Vagina (tissue), 2 donors: Measurements from ENCODE around the gene PIKFYVE. TPM values are rescaled to one million over a fixed set of nuclear protein-coding genes. Genes with fewer than 3 reads are reported as not detected.
A peak's percentile ranks its signal among the peaks of the same experiment; 100 is the strongest.
"Not testable (repeated sequence)": the region's sequence is repeated elsewhere in the genome, so short reads cannot be mapped to it uniquely, and the experiment has no call there.

Experiments
- DNase-seq, 2 donors: peaks; one replicate each; pipeline ENCODE4 v3.0.0-alpha.2; 2017; ENCODE audit errors: extremely low spot score in 2 of 2
- H3K27ac ChIP-seq: fragments of 200-600 bp; sonication (generic); one replicate; pipeline ENCODE4 v1.5.1; 2019
- H3K27me3 ChIP-seq: fragments of 200-600 bp; sonication (generic); one replicate; pipeline ENCODE4 v1.5.1; 2019
- H3K36me3 ChIP-seq, 2 donors: fragments of 200-600 bp; sonication (generic); one replicate each; pipeline ENCODE4 v1.5.1; 2017 to 2019
- H3K4me1 ChIP-seq: fragments of 200-600 bp; sonication (generic); one replicate; pipeline ENCODE4 v1.5.1; 2019
- H3K4me3 ChIP-seq, 2 donors: fragments of 200-600 bp; sonication (generic); 1 replicate in 1 of 2; 2 replicates in 1 of 2; pipeline ENCODE4 v1.5.1; 2016 to 2019
- H3K9me3 ChIP-seq: fragments of 200-600 bp; sonication (generic); one replicate; pipeline ENCODE4 v1.5.1; 2019
- POLR2A ChIP-seq, 2 donors: fragments of 450-650 bp; IDR thresholded peaks; one replicate each; pipeline ENCODE4 v1.6.1; 2017; ENCODE audit warnings: antibody characterized with exemption in 2 of 2, mild to moderate bottlenecking in 2 of 2, moderate library complexity in 2 of 2
- POLR2AphosphoS5 ChIP-seq, 2 donors: sonication (generic); formaldehyde crosslinking; IDR thresholded peaks; one replicate each; pipeline ENCODE4 v1.9.0; 2017; ENCODE audit warnings: antibody characterized with exemption in 2 of 2, mild to moderate bottlenecking in 2 of 2, low read depth in 1 of 2; ENCODE audit not compliant: insufficient read depth in 1 of 2
- intact Hi-C: fragments of 100-400 bp; cut with DNase I; formaldehyde crosslinking; loops from one replicate; pipeline ENCODE4 v1.15.1; 2023
- total RNA-seq: library from RNA; depleted of rRNA; stranded (reverse); fragments of >200 nt; gene quantifications from one replicate; pipeline ENCODE4 v1.2.3, GENCODE V29; 2016
- TF ChIP-seq, protein P1 (sequence below), 3 experiments: fragments of 450-650 bp in 2 of 3; fragments of 200-600 bp in 1 of 3; sonication (generic) in 1 of 3; IDR thresholded peaks; one replicate each; pipeline ENCODE4 v1.5.1; 2017 to 2019; ENCODE audit warnings: antibody characterized with exemption in 3 of 3, mild to moderate bottlenecking in 2 of 3, moderate library complexity in 2 of 3

Gene PIKFYVE
- total RNA-seq, 1 donor from 2014 or later: 18.7 TPM

- Histone ChIP-seq H3K27ac (no peak overlapping the region), H3K27me3 (no peaks in the 10 kb centered on the region), H3K9me3 (no peaks in the 10 kb centered on the region), H3K4me3 (no peak overlapping the region), H3K4me1 (no peaks in the 10 kb centered on the region), H3K36me3 (no peaks in the 10 kb centered on the region)
- TF ChIP-seq, protein P1, sequence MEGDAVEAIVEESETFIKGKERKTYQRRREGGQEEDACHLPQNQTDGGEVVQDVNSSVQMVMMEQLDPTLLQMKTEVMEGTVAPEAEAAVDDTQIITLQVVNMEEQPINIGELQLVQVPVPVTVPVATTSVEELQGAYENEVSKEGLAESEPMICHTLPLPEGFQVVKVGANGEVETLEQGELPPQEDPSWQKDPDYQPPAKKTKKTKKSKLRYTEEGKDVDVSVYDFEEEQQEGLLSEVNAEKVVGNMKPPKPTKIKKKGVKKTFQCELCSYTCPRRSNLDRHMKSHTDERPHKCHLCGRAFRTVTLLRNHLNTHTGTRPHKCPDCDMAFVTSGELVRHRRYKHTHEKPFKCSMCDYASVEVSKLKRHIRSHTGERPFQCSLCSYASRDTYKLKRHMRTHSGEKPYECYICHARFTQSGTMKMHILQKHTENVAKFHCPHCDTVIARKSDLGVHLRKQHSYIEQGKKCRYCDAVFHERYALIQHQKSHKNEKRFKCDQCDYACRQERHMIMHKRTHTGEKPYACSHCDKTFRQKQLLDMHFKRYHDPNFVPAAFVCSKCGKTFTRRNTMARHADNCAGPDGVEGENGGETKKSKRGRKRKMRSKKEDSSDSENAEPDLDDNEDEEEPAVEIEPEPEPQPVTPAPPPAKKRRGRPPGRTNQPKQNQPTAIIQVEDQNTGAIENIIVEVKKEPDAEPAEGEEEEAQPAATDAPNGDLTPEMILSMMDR (IDR thresholded peaks at IDR 0.05): no peak
- TF ChIP-seq POLR2AphosphoS5 (IDR thresholded peaks at IDR 0.05; ENCODE audit: insufficient read depth in 1 of 2, low read depth in 1 of 2) (no peak), POLR2A (IDR thresholded peaks at IDR 0.05) (no peak)
- no peak for DNase-seq
- intact Hi-C loops: no loop called here
These were observed 105.0 kb downstream of the PIKFYVE start for GRCh38 chr2:208370881-208371633.

GRCh38 chr2:208371634-208371935 lies 105.5 kb downstream of the PIKFYVE start:
- H3K4me3 ChIP-seq: no peak overlapping the region
- TF ChIP-seq, protein P1 (IDR thresholded peaks at IDR 0.05): no peak
- no peak for TF ChIP-seq POLR2A (IDR thresholded peaks at IDR 0.05)
- H3K27me3 ChIP-seq: no peaks in the 10 kb centered on the region
- intact Hi-C loops: no loop called here
- no peak for DNase-seq
- no peaks in the 10 kb centered on the region for H3K4me1 ChIP-seq
- H3K36me3 ChIP-seq: no peaks in the 10 kb centered on the region
- H3K27ac ChIP-seq: no peak overlapping the region
- no peaks in the 10 kb centered on the region for H3K9me3 ChIP-seq

- H3K27ac ChIP-seq: no peak overlapping the region
- DNase-seq: no peak
- no peaks in the 10 kb centered on the region for H3K36me3 ChIP-seq
- no peaks in the 10 kb centered on the region for H3K9me3 ChIP-seq
- no peaks in the 10 kb centered on the region for H3K27me3 ChIP-seq
- no peak overlapping the region for H3K4me3 ChIP-seq
- TF ChIP-seq, protein P1 (IDR thresholded peaks at IDR 0.05): peak; percentile 67 to 78 (median 68)
- no peak for TF ChIP-seq POLR2AphosphoS5 (IDR thresholded peaks at IDR 0.05; ENCODE audit: insufficient read depth in 1 of 2, low read depth in 1 of 2)
- no peaks in the 10 kb centered on the region for H3K4me1 ChIP-seq
- intact Hi-C loops: no loop called here
These were observed 107.5 kb downstream of the PIKFYVE start for GRCh38 chr2:208373460-208374089.

DNA sequence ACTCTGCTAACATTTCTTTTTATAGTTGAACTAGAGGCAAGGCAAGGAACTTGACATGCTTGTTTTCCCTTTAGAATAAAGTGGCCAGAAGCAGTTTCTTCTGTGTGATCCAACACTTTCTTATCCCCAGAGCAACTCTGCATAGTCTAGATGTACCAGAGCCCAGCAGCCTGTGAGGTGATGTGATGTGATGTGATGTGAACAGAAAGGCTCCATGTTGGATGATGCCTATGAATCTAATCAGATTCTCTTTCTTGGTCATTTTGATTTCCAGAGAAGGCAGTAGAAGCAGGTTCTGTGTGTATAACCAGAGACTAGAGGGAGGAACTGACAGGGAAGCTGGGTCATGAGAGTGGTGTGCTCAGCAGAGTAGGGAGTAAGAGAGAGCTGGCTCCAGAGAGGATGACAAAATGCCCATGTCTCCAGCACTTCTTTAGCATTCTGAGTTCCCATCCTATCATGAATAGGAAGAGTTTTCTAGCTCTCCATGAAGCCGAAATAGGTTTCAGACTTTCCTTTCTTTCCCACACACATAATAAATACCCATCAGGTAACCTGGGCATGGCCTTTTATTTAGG lies 109.5 kb downstream of the PIKFYVE start:
- DNase-seq: no peak
- Histone ChIP-seq H3K4me1 (no peaks in the 10 kb centered on the region), H3K27me3 (no peaks in the 10 kb centered on the region), H3K27ac (no peak overlapping the region), H3K9me3 (no peaks in the 10 kb centered on the region), H3K4me3 (no peak overlapping the region), H3K36me3 (no peaks in the 10 kb centered on the region)
- no peak for TF ChIP-seq POLR2AphosphoS5 (IDR thresholded peaks at IDR 0.05; ENCODE audit: insufficient read depth in 1 of 2, low read depth in 1 of 2)
- TF ChIP-seq, protein P1 (IDR thresholded peaks at IDR 0.05): no peak
- TF ChIP-seq POLR2A (IDR thresholded peaks at IDR 0.05): no peak
- intact Hi-C loops: no loop called here

DNA sequence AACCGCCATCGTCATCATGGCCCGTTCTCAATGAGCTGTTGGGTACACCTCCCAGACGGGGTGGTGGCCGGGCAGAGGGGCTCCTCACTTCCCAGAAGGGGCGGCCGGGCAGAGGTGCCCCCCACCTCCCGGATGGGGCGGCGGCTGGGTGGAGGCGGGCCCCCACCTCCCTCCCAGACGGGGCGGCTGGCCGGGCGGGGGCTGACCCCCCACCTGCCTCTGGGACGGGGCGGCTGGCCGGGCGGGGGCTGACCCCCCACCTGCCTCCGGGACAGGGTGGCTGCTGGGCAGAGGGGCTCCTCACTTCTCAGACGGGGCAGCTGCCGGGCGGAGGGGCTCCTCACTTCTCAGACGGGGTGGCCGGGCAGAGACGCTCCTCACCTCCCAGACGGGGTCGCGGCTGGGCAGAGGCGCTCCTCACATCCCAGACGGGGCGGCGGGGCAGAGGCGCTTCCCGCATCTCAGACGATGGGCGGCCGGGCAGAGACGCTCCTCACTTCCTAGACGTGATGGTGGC lies 111.3 kb downstream of the PIKFYVE start:
- H3K27me3 ChIP-seq, H3K4me1 ChIP-seq, intact Hi-C loops, H3K9me3 ChIP-seq, H3K4me3 ChIP-seq, H3K27ac ChIP-seq, DNase-seq, H3K36me3 ChIP-seq: not testable (repeated sequence)
